Measurements from ENCODE around the gene RTN4R. TPM values are rescaled to one million over a fixed set of nuclear protein-coding genes. Genes with fewer than 3 reads are reported as not detected.
A peak's percentile ranks its signal among the peaks of the same experiment; 100 is the strongest.

Gene RTN4R
- total RNA-seq, 2 donors from 2014 or later, result 12.8 to 17.7 TPM

DNA sequence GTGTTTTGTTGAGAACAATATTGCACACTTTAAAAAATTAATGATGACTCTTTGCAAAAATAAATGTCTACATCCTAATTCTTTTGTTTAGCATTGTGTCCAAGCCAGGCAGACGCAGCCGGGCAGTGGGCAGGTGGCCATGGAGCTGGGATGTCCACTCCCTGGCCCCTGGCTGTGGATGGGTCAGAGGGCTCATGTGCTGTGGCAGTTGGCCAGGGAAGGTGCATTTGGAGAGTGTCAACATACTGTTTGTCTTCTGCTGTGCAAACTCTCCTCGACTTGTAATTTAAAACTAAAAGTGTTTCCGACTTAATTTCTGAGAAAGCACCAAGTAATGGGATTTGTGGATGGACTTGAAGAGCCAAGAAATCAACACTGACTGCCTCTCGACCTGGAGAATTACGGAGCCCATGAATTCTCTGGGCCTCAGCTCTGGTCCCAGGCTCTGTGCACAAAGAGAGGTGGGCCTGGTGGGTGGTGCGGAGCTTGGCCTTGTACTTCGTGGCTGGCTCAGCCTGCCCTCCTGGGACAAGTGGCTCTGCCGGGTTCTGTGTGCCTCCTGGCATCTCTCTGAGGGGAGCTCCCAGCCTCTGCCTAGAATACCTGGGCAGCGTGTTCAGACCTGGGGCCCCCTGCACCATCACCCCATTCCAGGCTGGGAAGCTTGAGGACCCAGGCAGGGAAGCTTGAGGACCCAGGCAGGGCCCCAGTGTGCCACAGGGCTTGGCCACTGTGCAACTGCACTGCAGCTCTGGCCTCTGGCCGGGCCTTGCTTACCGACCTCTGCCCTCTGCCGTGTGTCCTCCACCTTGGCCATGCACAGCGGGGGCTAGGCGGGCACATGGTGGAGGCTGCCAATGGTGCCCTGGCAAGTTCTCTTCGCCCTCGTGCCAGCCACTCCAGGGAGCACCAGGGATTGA, 46.4 kb downstream of the RTN4R start:
- Mint-ChIP-seq H3K9me3 (peaks cover 6% of the 10 kb centered on the region), H3K27ac (no peak overlapping the region), H3K36me3 (ENCODE audit: low read depth) (no peaks in the 10 kb centered on the region), H3K4me3 (no peak overlapping the region), H3K4me1 (no peaks in the 10 kb centered on the region), H3K27me3 (ENCODE audit: insufficient read depth) (no peaks in the 10 kb centered on the region)
- DNase-seq, result no peak
- H3K9me3 ChIP-seq (ENCODE audit: control insufficient read depth, low read length), result peaks cover 9% of the 10 kb centered on the region
- WGBS, 2 experiments (ENCODE audit: insufficient coverage in 1 of 2, insufficient read length in 1 of 2), result 93 to 94% methylated on average over 14 to 17 of the region's 17 CpGs
- H3K4me1 ChIP-seq (ENCODE audit: control insufficient read depth, insufficient read depth, low read length), result no peaks in the 10 kb centered on the region
- no peak overlapping the region for H3K27ac ChIP-seq (ENCODE audit: low read depth, low read length)
- TF ChIP-seq, protein P1, sequence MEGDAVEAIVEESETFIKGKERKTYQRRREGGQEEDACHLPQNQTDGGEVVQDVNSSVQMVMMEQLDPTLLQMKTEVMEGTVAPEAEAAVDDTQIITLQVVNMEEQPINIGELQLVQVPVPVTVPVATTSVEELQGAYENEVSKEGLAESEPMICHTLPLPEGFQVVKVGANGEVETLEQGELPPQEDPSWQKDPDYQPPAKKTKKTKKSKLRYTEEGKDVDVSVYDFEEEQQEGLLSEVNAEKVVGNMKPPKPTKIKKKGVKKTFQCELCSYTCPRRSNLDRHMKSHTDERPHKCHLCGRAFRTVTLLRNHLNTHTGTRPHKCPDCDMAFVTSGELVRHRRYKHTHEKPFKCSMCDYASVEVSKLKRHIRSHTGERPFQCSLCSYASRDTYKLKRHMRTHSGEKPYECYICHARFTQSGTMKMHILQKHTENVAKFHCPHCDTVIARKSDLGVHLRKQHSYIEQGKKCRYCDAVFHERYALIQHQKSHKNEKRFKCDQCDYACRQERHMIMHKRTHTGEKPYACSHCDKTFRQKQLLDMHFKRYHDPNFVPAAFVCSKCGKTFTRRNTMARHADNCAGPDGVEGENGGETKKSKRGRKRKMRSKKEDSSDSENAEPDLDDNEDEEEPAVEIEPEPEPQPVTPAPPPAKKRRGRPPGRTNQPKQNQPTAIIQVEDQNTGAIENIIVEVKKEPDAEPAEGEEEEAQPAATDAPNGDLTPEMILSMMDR (conservative IDR thresholded peaks at IDR 0.05), result no peak
- no peak overlapping the region for H3K4me3 ChIP-seq (ENCODE audit: low read length)
- no peak overlapping the region for H3K9ac ChIP-seq (ENCODE audit: extremely low read depth, low read length, poor library complexity, severe bottlenecking)
- no peaks in the 10 kb centered on the region for H3K27me3 ChIP-seq (ENCODE audit: control insufficient read depth, insufficient read depth, low read length, poor library complexity, severe bottlenecking)
- no peaks in the 10 kb centered on the region for H3K36me3 ChIP-seq (ENCODE audit: control insufficient read depth, insufficient read depth, low read length)

DNA sequence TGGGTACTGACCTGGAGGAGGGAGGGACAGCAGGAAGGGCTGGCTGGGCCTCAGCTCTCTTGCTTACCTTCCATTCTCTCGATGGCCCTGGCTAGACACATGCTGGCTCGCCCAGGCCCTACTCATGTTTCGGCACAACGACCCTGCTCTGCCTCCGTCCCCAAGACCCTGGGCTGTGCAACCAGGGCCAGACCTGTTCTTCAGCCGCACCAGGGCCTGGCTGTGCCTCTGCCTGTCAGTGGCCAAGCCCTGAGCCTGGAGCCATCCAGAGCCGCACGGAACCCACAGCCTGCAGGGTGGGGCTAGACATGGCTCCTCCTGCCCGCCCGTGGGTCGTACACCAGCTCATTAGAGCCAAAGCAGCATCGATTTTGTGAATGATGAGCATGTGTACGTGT, 47.5 kb downstream of the RTN4R start:
- TF ChIP-seq, protein P1 (conservative IDR thresholded peaks at IDR 0.05), result no peak
- no peak overlapping the region for H3K4me3 ChIP-seq (ENCODE audit: low read length)
- no peaks in the 10 kb centered on the region for H3K27me3 ChIP-seq (ENCODE audit: control insufficient read depth, insufficient read depth, low read length, poor library complexity, severe bottlenecking)
- H3K4me1 ChIP-seq (ENCODE audit: control insufficient read depth, insufficient read depth, low read length), result no peaks in the 10 kb centered on the region
- WGBS, 2 experiments (ENCODE audit: insufficient coverage in 1 of 2, insufficient read length in 1 of 2), result 89 to 93% methylated on average over 11 to 13 of the region's 13 CpGs
- H3K27me3 Mint-ChIP-seq (ENCODE audit: insufficient read depth), result no peaks in the 10 kb centered on the region
- H3K27ac Mint-ChIP-seq, result no peak overlapping the region
- no peak for DNase-seq
- no peak overlapping the region for H3K9ac ChIP-seq (ENCODE audit: extremely low read depth, low read length, poor library complexity, severe bottlenecking)
- H3K4me1 Mint-ChIP-seq, result no peaks in the 10 kb centered on the region
- peaks cover 9% of the 10 kb centered on the region for H3K9me3 ChIP-seq (ENCODE audit: control insufficient read depth, low read length)
- H3K9me3 Mint-ChIP-seq, result peaks cover 6% of the 10 kb centered on the region
- no peak overlapping the region for H3K4me3 Mint-ChIP-seq
- H3K36me3 ChIP-seq (ENCODE audit: control insufficient read depth, insufficient read depth, low read length), result no peaks in the 10 kb centered on the region
- H3K27ac ChIP-seq (ENCODE audit: low read depth, low read length), result no peak overlapping the region
- no peaks in the 10 kb centered on the region for H3K36me3 Mint-ChIP-seq (ENCODE audit: low read depth)

DNA sequence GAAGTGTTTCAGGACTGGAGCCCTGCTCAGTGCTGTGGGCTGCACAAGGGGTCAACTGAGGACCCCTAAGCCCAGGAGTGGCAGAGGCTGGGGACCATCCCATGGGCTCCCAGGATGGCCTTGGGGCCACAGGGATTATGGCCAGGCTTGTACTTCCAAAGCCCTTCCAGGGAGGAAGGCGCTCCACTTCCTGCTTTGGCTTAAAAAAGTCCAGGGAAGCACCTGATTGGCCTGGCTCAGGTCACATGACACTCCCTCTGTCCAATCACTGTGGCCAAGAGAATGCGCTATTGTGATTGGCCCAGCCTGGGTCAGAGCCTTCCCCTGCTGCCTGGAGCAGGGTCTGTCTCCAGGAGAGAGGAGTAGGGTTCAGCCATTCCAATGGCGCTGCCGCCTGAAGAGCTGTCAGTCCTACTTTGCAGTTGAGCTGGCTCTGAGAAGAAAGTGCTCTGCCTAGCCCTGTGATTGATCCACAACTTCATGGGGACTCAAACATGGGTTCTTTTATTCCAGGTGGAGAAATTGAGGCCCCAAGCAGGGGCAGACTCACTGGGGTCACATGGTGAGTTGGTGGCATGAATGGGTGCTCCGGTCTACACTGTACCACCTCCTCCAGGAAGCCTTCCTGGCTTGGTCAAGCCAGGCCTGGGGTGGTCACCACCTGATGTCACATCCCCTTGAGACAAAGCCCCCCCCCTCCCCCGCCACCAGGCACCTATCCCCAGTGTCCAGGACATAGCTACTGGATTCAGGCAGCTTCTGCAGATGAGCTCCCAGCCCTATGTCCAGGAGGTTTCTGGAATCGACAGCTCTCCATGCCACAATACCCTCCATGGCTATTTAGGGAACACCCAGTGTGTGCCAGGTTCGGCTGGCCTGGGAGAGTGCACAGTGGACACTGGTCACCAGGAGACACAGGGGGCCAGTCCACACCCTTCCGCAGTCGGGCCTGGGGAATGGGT, 48.2 kb downstream of the RTN4R start:
- Mint-ChIP-seq H3K9me3 (peaks cover 3% of the 10 kb centered on the region), H3K27ac (no peak overlapping the region), H3K36me3 (ENCODE audit: low read depth) (no peaks in the 10 kb centered on the region), H3K27me3 (ENCODE audit: insufficient read depth) (no peaks in the 10 kb centered on the region), H3K4me1 (no peaks in the 10 kb centered on the region), H3K4me3 (no peak overlapping the region)
- no peak overlapping the region for H3K4me3 ChIP-seq (ENCODE audit: low read length)
- H3K36me3 ChIP-seq (ENCODE audit: control insufficient read depth, insufficient read depth, low read length), result no peaks in the 10 kb centered on the region
- no peaks in the 10 kb centered on the region for H3K4me1 ChIP-seq (ENCODE audit: control insufficient read depth, insufficient read depth, low read length)
- H3K27me3 ChIP-seq (ENCODE audit: control insufficient read depth, insufficient read depth, low read length, poor library complexity, severe bottlenecking), result no peaks in the 10 kb centered on the region
- 93 to 96% methylated on average over 4 to 10 of the region's 10 CpGs for WGBS, 2 experiments (ENCODE audit: insufficient coverage in 1 of 2, insufficient read length in 1 of 2)
- no peak overlapping the region for H3K27ac ChIP-seq (ENCODE audit: low read depth, low read length)
- peaks cover 9% of the 10 kb centered on the region for H3K9me3 ChIP-seq (ENCODE audit: control insufficient read depth, low read length)
- DNase-seq, result peak; percentile 68
- H3K9ac ChIP-seq (ENCODE audit: extremely low read depth, low read length, poor library complexity, severe bottlenecking), result no peak overlapping the region
- TF ChIP-seq, protein P1 (conservative IDR thresholded peaks at IDR 0.05), result no peak
